Measurements from ENCODE around the gene GRIN2A.

DNA sequence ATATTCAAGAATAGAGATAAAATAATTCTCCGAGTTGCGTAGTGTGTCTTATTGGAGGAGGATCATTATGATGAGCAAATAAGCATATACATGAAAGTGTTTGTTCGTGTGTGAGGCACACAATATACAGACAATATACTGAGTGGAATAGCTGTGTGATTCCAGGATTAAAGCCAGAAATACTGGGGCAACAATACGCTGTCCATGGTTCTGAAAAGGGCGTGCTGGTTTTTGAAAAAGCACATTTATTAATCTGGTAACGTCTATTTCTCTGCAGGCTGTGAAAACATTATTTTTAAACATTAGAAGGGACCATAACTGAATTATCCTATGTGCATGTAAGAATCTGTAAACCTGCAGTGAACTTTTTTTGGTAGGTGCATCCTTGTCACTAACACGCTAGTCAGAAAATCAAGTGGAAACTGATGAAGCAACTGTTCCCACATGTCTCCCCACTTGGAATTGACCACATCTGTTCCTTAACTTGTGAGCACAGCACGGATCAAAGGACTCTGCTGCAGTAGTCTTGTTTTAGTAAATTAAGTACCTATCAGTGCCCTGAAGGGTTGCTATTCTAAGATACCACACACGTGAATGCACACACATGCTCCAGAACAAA, 346.0 kb downstream of the GRIN2A start:
- TF ChIP-seq POLR2A (IDR thresholded peaks at IDR 0.05) (no peak), POLR2AphosphoS5 (IDR thresholded peaks at IDR 0.05) (no peak)

Measured in gastroesophageal sphincter (tissue), 2 donors.